T follicular helper cell (primary cell): ENCODE measurements around the gene ALKBH8.
A peak's percentile ranks its signal among the peaks of the same experiment; 100 is the strongest.
"Not testable (repeated sequence)": the region's sequence is repeated elsewhere in the genome, so short reads cannot be mapped to it uniquely, and the experiment has no call there.

Experiments
- DNase-seq: peaks from one replicate; pipeline ENCODE4 v3.0.0-alpha.2; 2020; ENCODE audit warnings: low read depth
- total RNA-seq, 2 experiments: gene quantifications; one replicate each; lab custom pipeline; 2026; lab: John Stamatoyannopoulos, UW

The ALKBH8 gene
- 40.2 to 64.0 reads per million in 2 experiments for total RNA-seq

DNA sequence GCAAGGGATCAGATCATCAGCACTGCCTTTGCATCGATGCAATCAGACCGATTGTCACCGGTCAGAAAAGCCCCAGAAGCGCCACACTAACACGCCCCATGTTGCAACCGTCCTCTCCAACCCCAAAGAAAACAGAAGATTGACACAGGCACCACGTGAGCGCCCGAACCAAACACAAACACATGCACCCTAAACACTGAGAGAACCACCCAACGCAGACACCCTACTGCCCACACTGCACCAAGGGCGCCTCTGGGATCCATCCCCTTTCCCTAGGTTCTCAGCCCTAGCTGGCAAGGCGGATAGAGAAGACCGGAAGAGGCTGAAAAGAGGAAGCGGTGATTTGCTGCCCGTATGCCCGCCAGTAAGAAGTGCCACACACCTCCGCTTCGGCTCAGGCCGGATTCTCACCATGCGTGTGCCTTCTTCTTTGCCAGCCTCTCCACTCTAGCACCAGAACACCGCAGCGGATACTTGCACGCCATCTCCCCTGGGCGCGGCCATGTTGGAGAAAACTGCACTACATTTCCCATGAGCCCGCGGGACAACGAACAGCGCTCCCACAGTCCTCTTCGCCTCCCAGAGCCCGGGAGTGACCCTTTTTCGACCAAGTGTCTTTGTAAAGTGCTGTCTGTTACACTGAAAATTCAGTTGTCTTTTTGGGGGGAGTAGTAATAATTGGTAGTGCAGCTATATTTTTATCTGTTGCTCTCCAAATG, at the start of gene ALKBH8:
ALKBH8 (minus strand) TSS at position 517 of the 719 bp plus-strand sequence. CDS start 4,842 bp downstream, outside the sequence.
- DNase-seq: peak; percentile 65

GRCh38 chr11:107612445-107612844, 46.9 kb upstream of the ALKBH8 start:
- DNase-seq: no peak

DNA sequence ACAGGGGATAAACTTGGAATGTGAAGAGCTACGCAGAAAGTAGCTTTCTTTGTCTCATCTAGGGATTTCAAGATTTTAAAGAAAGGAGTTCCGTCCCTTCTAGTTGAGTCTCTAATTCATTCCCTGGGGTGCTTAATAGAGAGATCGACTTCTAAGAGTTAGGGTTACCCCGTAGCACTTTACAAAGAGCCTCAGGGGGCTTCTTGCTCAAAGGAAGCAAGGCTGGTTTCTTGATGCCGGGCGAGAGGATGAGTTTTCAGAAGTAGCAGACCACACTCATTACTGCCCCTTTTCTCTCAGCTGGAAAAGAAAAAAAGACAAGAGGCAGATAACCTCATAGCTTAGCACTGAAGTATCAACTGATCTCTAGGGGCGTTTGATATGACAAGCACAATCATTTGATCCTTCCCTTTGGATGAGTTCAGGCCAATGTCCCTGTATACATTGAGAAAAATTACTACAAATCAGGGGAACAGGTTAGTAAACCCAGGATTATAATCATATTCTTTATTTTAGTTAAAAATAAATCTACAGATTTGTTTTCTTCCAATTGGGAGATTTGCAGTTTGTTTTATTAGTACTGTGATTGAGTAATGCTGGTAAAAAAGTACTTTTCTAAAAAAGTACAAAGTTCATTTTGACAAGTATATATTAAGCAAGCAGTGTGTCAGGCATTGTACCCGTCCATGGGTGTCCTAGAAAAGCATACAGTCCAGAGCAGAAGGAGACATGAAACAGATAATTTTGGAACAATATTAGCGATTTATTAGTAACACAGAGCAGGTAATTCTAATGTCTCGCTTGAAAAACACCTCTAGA, 44.1 kb upstream of the ALKBH8 start:
- no peak for DNase-seq

DNA sequence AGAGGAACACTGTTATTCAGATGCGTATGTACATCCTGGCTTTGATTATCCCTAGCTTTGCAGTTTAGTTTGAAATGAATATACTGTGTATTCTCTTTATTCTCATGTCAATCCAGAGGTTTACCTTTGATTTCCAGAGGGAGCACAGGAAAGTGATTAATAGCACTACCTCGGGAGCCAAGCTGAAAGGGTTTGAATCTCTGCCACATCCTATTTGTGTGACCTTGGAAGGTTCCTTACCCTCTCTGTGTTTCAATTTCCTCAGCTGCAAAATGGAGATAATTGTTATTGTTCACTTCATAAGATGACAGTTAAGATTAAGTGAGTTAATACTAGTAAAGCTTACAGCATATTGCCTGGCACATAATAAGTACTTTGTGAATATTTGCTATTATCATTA, 43.3 kb upstream of the ALKBH8 start:
- no peak for DNase-seq

- no peak for DNase-seq
Measured at GRCh38 chr11:107606141-107606540, 40.6 kb upstream of the ALKBH8 start.

DNA sequence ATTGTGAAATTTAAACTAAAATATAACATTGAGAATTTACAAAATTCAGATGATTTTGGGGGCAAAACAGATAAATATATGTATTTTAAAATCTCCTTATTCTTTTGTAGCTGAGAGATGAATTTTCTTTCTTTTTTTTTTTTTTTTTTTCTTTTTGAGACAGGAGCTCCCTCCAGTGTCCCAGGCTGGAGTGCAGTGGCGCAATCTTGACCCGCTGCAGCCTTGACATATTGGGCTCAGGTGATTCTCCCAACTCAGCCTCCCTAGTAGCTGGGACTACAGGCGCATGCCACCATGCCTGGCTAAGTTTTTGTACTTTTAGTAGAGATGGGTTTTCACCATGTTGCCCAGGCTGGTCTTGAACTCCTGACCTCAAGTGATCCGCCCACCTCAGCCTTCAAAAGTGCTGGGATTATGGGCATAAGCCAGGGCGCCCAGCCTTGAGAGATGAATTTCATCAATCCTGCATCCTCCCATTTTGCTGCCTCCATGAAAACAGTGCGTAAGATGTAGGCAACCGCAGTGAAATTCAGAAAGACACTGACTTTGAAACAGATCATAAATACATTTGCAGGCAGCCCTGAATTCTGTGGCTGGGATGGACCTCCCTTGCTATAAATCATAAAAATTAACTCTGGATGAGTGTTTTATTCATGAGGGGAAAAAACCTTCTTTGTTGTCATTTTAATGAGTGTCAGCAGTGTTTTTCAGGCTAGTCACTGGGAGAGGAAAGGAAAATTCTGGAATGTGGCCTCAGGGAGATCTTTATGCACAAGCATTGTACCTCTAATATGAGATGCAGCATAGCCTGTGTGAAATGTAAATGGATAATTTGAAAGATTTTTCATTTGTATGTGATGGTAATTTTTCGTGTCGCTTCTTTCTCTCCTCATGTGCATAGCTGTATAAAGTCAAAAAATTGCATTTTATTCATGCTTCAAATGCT, 39.8 kb upstream of the ALKBH8 start:
- DNase-seq: no peak

GRCh38 chr11:107598225-107599139, 32.9 kb upstream of the ALKBH8 start:
- DNase-seq: no peak

- no peak for DNase-seq
Measured at GRCh38 chr11:107594736-107595135, 29.2 kb upstream of the ALKBH8 start.

DNA sequence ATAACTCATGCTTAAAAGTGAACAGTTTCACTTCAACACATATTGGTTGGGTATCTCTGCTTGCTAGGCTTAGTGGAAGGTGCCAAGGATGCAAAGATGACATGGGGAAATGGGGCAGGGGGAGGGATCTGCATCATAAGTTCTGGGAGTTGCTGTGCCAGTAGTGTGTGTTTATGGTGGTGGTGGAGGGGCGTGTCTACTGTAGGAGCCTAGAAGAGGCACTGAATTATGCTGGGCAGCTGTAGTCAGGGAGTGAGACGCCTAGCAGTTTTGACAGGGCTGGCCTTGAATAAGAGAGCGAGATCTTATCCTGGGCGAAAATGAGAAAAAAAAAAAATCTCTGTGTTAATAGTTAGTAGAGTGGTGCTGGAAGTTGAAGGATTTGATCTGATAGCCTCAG, 28.4 kb upstream of the ALKBH8 start:
- no peak for DNase-seq

- DNase-seq: no peak
Measured at GRCh38 chr11:107592813-107593212, 27.3 kb upstream of the ALKBH8 start.

DNA sequence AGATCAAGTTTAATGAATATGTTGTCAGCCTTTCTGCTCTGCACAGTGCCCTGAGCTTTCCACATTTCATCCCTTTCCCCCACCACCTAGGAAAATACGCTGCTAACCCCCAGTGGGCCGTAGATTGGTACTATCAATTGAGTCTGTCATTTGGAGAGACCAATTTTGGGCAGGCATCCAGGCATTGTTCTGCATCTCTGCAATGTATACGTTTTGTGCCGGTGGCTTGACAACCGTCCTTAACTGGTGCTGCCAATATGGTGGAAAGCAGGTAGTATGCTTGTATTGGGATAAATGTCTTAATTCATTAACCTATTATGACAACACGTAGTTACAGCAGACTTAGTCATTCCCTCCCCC, 26.7 kb upstream of the ALKBH8 start:
- no peak for DNase-seq

- no peak for DNase-seq
Measured at GRCh38 chr11:107591378-107592230, 26.1 kb upstream of the ALKBH8 start.

DNA sequence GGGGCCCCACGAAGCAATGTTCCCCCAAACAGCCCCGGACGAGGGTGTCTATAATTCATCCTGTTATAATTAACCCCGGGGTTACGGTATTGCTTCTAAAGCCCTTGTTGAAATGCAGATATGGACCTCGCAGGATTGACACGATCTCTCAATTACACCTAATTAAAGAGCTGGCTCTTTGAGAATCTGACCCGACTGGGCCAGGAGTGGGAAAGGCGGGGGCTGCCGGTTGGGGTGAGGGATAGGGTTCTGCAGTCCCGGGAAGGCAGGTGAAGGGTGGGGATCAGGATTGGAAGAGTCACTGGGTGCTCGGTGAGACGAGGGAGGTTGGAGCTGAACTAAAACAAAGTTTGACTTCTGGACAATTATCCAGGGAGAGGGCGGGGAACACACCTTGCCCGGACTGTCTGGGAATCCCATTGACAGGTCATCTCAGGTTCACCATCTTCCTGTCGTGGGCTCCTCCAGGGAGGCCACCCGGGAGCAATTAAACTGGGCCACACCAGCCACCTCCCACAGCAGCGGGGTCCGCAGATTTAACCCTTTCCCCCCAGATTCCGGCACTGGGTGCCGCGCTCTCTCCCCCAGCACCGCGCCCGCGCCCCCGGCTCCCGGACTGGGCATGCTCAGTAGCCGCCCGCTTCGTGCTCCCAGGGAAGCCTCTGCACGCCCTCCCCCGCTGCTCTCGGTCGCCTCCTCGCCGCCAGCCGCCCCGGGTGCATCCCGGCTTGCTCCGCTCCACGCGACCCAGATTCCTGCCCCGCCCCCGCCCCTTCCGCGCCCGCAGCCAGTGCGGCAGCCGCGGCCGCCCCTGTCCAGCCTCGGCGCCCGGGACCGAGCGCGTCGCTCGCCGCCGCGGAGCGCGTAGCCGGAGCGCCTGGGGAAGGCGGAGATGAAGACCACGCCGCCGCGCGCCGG, 25.2 kb upstream of the ALKBH8 start, which contains the start of gene ELMOD1:
ELMOD1 (plus strand) TSS at position 688 of the 918 bp plus-strand sequence. CDS start 27,043 bp downstream, outside the sequence.
- no peak for DNase-seq

DNA sequence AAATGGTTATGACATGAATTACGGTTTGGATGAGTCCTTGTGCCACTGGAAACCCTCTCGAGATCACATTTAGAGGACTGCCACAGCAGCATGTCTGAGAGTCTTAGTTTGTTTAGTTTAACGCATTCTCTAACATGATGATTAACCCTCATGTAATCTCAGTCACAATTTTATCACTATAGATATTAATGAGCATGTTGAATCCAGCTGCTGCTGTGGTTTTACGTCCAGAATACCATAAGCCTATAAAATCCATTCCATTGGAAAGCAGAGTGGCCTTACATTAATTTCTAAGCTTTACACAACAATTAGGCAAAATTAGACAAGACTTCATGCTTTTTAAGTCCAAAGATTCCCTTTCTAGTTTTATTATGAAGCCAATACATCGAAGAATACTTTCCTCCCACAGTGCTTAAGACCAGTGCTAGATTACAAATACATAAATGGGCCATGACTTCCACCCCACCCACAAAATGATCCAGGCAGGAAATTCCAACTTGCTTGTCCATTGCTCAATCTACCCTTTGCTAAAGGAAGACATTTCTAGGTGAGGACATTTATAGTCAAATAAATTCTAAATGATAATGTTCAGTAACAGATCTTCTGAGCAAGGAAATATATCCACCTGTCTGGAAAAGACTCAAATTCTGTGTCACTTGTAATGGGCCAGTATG, 21.9 kb upstream of the ALKBH8 start:
- no peak for DNase-seq

DNA sequence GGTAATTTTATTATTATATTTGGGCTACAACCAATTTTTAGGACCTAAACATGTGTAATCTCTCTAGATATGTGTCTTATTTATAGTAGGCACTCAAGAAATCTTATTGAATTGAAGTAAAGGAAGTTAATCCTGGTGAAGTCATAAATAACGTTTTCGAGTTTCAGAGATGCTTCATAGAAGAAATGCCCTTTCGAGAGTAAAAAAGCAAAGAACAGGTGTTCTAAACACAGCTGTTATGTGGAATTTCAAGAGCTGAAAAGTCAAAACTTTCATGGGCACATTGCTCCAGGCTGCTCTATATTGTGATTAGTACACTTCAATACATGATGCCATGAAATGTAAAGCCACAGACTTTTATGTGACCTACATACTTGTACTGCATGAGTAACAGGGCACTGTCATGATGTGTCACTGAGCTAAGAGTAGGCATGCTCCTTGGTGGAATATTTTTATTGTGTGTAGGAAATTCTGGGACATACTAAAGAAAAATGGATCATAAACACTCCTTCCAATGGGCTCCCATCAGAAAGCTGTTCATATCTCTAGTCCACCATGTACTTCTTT, 18.2 kb upstream of the ALKBH8 start:
- no peak for DNase-seq

GRCh38 chr11:107581147-107581546, 15.6 kb upstream of the ALKBH8 start:
- DNase-seq: no peak

- not testable (repeated sequence) for DNase-seq
Measured at GRCh38 chr11:107579169-107579568, 13.6 kb upstream of the ALKBH8 start.

GRCh38 chr11:107577346-107577711, 11.8 kb upstream of the ALKBH8 start:
- DNase-seq: no peak
